ENCODE measurements around the gene PCYT2.

DNA sequence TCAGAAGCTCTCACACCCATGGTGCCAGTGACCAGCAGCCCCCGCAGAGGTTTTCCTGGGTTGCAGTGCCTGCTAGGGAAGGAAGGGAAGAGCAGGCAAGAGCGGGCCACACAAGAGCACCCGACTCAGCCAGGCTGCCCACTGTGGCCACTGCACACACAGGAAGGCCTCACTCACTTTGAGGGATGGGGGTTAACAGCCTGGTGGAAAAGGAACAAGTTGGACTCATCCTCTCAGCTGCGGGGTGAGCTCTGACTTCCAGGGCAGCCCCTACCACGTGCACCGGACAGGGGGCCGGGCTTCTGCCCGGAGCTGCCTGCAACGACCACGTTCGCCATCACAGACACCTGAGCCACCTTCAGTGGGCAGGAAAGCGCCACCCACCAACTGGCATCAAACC, 59.0 kb downstream of the PCYT2 start:
- TF ChIP-seq, protein P1, sequence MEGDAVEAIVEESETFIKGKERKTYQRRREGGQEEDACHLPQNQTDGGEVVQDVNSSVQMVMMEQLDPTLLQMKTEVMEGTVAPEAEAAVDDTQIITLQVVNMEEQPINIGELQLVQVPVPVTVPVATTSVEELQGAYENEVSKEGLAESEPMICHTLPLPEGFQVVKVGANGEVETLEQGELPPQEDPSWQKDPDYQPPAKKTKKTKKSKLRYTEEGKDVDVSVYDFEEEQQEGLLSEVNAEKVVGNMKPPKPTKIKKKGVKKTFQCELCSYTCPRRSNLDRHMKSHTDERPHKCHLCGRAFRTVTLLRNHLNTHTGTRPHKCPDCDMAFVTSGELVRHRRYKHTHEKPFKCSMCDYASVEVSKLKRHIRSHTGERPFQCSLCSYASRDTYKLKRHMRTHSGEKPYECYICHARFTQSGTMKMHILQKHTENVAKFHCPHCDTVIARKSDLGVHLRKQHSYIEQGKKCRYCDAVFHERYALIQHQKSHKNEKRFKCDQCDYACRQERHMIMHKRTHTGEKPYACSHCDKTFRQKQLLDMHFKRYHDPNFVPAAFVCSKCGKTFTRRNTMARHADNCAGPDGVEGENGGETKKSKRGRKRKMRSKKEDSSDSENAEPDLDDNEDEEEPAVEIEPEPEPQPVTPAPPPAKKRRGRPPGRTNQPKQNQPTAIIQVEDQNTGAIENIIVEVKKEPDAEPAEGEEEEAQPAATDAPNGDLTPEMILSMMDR (conservative IDR thresholded peaks at IDR 0.05; ENCODE audit: low read depth, low read length): no peak
- no peak for TF ChIP-seq EZH2 (IDR thresholded peaks at IDR 0.05; ENCODE audit: borderline replicate concordance, low read depth, low read length, poor library complexity, severe bottlenecking)
